ENCODE results near the gene GSG1L. TPM values are rescaled to one million over a fixed set of nuclear protein-coding genes. Genes with fewer than 3 reads are reported as not detected.

The GSG1L gene
- total RNA-seq, 2 experiments from 2014 or later = not detected

GRCh38 chr16:27863377-27863776, 200.1 kb downstream of the GSG1L start:
- Mint-ChIP-seq H3K4me3 (no peak overlapping the region), H3K9me3 (peaks cover 22% of the 10 kb centered on the region), H3K27me3 (no peaks in the 10 kb centered on the region), H3K4me1 (ENCODE audit: low read depth) (no peaks in the 10 kb centered on the region), H3K27ac (no peak overlapping the region), H3K36me3 (ENCODE audit: low read depth) (no peaks in the 10 kb centered on the region)
- ChIA-PET CTCF (no interaction called here), POLR2A (interaction anchor here (0.9 kb wide), 1 partner anchor 223 kb away, joined by 3 read pairs; no protein-coding TSS in a partner anchor)
- TF ChIP-seq, protein P1, sequence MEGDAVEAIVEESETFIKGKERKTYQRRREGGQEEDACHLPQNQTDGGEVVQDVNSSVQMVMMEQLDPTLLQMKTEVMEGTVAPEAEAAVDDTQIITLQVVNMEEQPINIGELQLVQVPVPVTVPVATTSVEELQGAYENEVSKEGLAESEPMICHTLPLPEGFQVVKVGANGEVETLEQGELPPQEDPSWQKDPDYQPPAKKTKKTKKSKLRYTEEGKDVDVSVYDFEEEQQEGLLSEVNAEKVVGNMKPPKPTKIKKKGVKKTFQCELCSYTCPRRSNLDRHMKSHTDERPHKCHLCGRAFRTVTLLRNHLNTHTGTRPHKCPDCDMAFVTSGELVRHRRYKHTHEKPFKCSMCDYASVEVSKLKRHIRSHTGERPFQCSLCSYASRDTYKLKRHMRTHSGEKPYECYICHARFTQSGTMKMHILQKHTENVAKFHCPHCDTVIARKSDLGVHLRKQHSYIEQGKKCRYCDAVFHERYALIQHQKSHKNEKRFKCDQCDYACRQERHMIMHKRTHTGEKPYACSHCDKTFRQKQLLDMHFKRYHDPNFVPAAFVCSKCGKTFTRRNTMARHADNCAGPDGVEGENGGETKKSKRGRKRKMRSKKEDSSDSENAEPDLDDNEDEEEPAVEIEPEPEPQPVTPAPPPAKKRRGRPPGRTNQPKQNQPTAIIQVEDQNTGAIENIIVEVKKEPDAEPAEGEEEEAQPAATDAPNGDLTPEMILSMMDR (IDR thresholded peaks at IDR 0.05) = no peak
- ATAC-seq = no peak
- no peak for DNase-seq
- intact Hi-C loops (cut with micrococcal nuclease) = no loop called here

DNA sequence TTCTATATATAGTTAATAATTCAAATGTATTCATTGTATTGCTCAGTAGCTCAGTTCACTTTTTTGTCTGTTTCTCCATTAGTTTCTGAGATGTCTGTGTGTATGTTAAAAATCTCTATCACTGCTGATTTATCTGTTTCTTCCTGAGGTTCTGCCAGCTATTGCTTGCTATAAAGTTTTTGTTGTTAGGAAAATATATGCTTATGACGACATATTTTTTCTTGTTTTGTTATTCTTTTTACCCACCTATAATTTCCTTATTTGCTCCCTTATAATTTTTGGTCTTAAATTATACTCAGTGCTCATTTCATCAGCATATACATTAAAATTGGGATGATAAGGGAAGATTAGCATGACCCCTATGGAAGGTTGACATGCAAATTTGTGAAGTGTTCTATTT, 200.6 kb downstream of the GSG1L start:
- TF ChIP-seq, protein P1 (IDR thresholded peaks at IDR 0.05) = no peak
- no peak overlapping the region for H3K4me3 Mint-ChIP-seq
- ChIA-PET CTCF (no interaction called here), POLR2A (interaction anchor here (0.9 kb wide), 1 partner anchor 223 kb away, joined by 3 read pairs; no protein-coding TSS in a partner anchor)
- H3K27me3 Mint-ChIP-seq = no peaks in the 10 kb centered on the region
- DNase-seq = no peak
- no peak overlapping the region for H3K27ac Mint-ChIP-seq
- no peak for ATAC-seq
- H3K36me3 Mint-ChIP-seq (ENCODE audit: low read depth) = no peaks in the 10 kb centered on the region
- H3K9me3 Mint-ChIP-seq = peaks cover 22% of the 10 kb centered on the region
- no peaks in the 10 kb centered on the region for H3K4me1 Mint-ChIP-seq (ENCODE audit: low read depth)
- intact Hi-C loops (cut with micrococcal nuclease) = no loop called here

DNA sequence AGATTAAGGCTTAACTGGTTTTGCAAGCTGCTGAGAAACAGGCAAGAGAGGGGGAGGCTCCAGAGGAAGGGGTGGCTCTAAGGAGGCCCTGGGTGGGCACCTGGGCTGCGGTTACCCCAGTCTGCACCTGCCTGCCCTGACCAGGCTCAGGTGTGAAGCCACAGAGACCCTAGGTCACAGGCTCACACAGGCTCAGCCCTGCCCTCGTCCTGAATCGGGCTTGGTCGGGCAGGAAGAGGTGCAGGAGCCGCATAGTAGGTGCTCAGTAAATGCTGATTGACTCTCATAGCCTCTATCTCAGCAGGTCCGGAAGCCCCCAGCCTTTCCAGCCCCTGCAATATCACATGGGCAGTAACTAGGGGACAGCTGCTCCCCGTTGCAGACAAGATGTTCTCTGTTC, 203.4 kb downstream of the GSG1L start:
- Mint-ChIP-seq H3K4me1 (ENCODE audit: low read depth) (no peaks in the 10 kb centered on the region), H3K9me3 (peaks cover 15% of the 10 kb centered on the region), H3K4me3 (no peak overlapping the region), H3K27ac (no peak overlapping the region), H3K27me3 (no peaks in the 10 kb centered on the region), H3K36me3 (ENCODE audit: low read depth) (no peaks in the 10 kb centered on the region)
- intact Hi-C loops (cut with micrococcal nuclease) = no loop called here
- ATAC-seq (no peak), DNase-seq (no peak)
- TF ChIP-seq, protein P1 (IDR thresholded peaks at IDR 0.05) = no peak
- POLR2A ChIA-PET = no interaction called here
- CTCF ChIA-PET = interaction anchor here (2.7 kb wide), 1 partner anchor 8 kb away, joined by 13 read pairs; no protein-coding TSS in a partner anchor

- POLR2A ChIA-PET = no interaction called here
- H3K4me3 Mint-ChIP-seq = no peak overlapping the region
- H3K27me3 Mint-ChIP-seq = no peaks in the 10 kb centered on the region
- H3K4me1 Mint-ChIP-seq (ENCODE audit: low read depth) = no peaks in the 10 kb centered on the region
- DNase-seq = no peak
- intact Hi-C loops (cut with micrococcal nuclease) = no loop called here
- no peak overlapping the region for H3K27ac Mint-ChIP-seq
- no peak for ATAC-seq
- CTCF ChIA-PET = interaction anchor here (2.7 kb wide), 1 partner anchor 9 kb away, joined by 13 read pairs; no protein-coding TSS in a partner anchor
- H3K36me3 Mint-ChIP-seq (ENCODE audit: low read depth) = no peaks in the 10 kb centered on the region
- peaks cover 13% of the 10 kb centered on the region for H3K9me3 Mint-ChIP-seq
- TF ChIP-seq, protein P1 (IDR thresholded peaks at IDR 0.05) = no peak
Observed at GRCh38 chr16:27859020-27859419, 204.5 kb downstream of the GSG1L start.

DNA sequence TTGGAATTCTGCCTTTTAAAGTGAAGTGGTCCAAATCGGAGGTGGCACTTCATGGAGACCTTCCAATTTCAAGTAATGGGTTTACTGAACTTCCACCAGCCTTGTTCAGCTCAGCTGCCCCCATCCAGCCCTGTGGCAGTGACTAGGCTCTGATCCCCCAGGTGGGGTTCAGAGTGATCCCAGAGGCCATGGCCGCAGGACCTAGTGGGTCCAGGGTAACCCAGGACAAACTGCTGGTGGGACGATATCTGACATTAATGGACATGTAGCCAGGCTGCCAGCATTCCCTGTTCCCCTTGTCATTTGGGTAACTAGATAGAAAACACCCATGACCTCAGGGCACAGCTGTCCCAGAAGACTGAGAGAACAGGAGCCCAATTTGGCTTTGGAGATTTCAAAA, 209.9 kb downstream of the GSG1L start:
- no peak for DNase-seq
- TF ChIP-seq, protein P1 (IDR thresholded peaks at IDR 0.05) = no peak
- Mint-ChIP-seq H3K27ac (no peak overlapping the region), H3K36me3 (ENCODE audit: low read depth) (no peaks in the 10 kb centered on the region), H3K9me3 (no peaks in the 10 kb centered on the region), H3K27me3 (peaks cover 16% of the 10 kb centered on the region), H3K4me1 (ENCODE audit: low read depth) (no peaks in the 10 kb centered on the region), H3K4me3 (no peak overlapping the region)
- ATAC-seq = no peak
- CTCF ChIA-PET = no interaction called here
- intact Hi-C loops (cut with micrococcal nuclease) = no loop called here
- POLR2A ChIA-PET = interaction anchor here (0.8 kb wide), 1 partner anchor 265 kb away, joined by 3 read pairs; no protein-coding TSS in a partner anchor

All from activated CD8-positive, alpha-beta T cell treated with anti-CD3 and anti-CD28 coated beads for 36 hours (primary cell).